Fibroblast of lung (primary cell): Measurements from ENCODE around the gene ADNP. TPM values are rescaled to one million over a fixed set of nuclear protein-coding genes. Genes with fewer than 3 reads are reported as not detected.

Source experiments
- DNase-seq, 2 donors: peaks; one replicate each; pipeline versions ENCODE4 v3.0.0 to v3.0.0-alpha.2; 2010; ENCODE audit warnings: low read depth in 2 of 2
- H2AFZ ChIP-seq: 2 replicates; pipeline ENCODE4 v1.5.1; 2012; ENCODE audit warnings: low read length, control low read depth, inconsistent platforms
- H3K27ac ChIP-seq: 2 replicates; pipeline ENCODE4 v1.5.1; 2011; ENCODE audit warnings: low read length, control low read depth; ENCODE audit not compliant: insufficient read depth
- H3K27me3 ChIP-seq: 2 replicates; pipeline ENCODE4 v1.5.1; 2011; ENCODE audit warnings: mild to moderate bottlenecking, low read length; ENCODE audit not compliant: control insufficient read depth, insufficient read depth
- H3K36me3 ChIP-seq: 2 replicates; pipeline ENCODE4 v1.5.1; 2011; ENCODE audit warnings: low read length; ENCODE audit not compliant: control insufficient read depth, insufficient read depth
- H3K4me1 ChIP-seq: 2 replicates; pipeline ENCODE4 v1.5.1; 2011; ENCODE audit warnings: low read length; ENCODE audit not compliant: control insufficient read depth, insufficient read depth; ENCODE audit errors: extremely low read depth
- H3K4me2 ChIP-seq: 2 replicates; pipeline ENCODE4 v1.5.1; 2011; ENCODE audit warnings: low read length, control low read depth; ENCODE audit not compliant: insufficient read depth; ENCODE audit errors: extremely low read depth
- H3K4me3 ChIP-seq, 4 experiments: fragments of 200-600 bp in 1 of 4; sonication (generic) in 1 of 4; replicated peaks in 1 of 4; 2 replicates each; pipeline ENCODE4 v1.5.1; 2011 to 2016; ENCODE audit warnings: low read length in 4 of 4, low read depth in 3 of 4, mild to moderate bottlenecking in 3 of 4, control low read depth in 2 of 4, inconsistent platforms in 1 of 4, mixed read lengths in 1 of 4; ENCODE audit not compliant: insufficient read depth in 1 of 4; ENCODE audit errors: control extremely low read depth in 1 of 4
- H3K79me2 ChIP-seq: 2 replicates; pipeline ENCODE4 v1.5.1; 2012; ENCODE audit warnings: mild to moderate bottlenecking, low read length, inconsistent platforms; ENCODE audit not compliant: control insufficient read depth, insufficient read depth
- H3K9ac ChIP-seq: 2 replicates; pipeline ENCODE4 v1.5.1; 2011; ENCODE audit warnings: mild to moderate bottlenecking, low read length, control low read depth; ENCODE audit not compliant: insufficient read depth
- H3K9me3 ChIP-seq: 2 replicates; pipeline ENCODE4 v1.5.1; 2012; ENCODE audit warnings: low read depth, low read length; ENCODE audit not compliant: control insufficient read depth, insufficient read depth
- H4K20me1 ChIP-seq: 2 replicates; pipeline ENCODE4 v1.5.1; 2011; ENCODE audit warnings: low read length; ENCODE audit not compliant: control insufficient read depth, insufficient read depth; ENCODE audit errors: extremely low read depth
- EZH2 ChIP-seq: IDR thresholded peaks from 2 replicates; pipeline ENCODE4 v1.5.1; 2012; ENCODE audit warnings: low read length, control low read depth, mild to moderate bottlenecking; ENCODE audit errors: missing control alignments
- polyA plus RNA-seq, 2 donors: library from polyadenylated mRNA; depleted of rRNA in 1 of 2; stranded (reverse) in 1 of 2; unstranded in 1 of 2; fragments of >200 nt; gene quantifications; 2 replicates each; pipeline ENCODE4 v1.2.1, GENCODE V29; 2011 to 2012; ENCODE audit warnings: missing spikeins in 1 of 2
- total RNA-seq: library from RNA; depleted of rRNA; stranded (reverse); fragments of >200 nt; gene quantifications from 2 replicates; pipeline ENCODE4 v1.2.1, GENCODE V29; 2014
- TF ChIP-seq, protein P1 (sequence below), 2 donors: IDR thresholded peaks in 1 of 2; conservative IDR thresholded peaks in 1 of 2; 1 replicate in 1 of 2; 2 replicates in 1 of 2; pipeline ENCODE4 v1.5.1; 2011 to 2012; ENCODE audit warnings: low read length in 2 of 2, control low read depth in 1 of 2, inconsistent platforms in 1 of 2, low read depth in 1 of 2, mild to moderate bottlenecking in 1 of 2

Gene ADNP
- total and polyA plus RNA-seq, 2 donors (not counting 1 experiment from before 2014, with no cell fraction given): 25.7 to 40.0 TPM

DNA sequence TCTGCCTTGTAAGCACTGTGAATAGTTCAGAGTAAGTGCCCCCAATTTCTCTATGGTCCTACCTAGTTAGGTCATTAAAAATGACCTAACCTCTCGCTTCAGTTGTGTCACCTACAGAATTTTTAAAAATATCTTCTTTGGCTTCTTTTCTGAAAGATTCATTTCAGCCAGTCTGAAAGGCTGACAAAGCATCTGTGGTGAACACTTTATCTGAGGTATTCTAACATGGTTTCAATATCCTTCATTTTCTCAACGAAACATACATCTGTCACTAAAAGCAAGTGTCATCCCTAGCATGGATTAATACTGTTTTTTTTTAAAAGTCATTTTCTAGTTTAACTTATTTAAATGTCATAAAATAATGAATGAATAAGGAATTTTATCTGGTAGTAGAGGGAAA, 22.0 kb upstream of the ADNP start:
- Histone ChIP-seq H4K20me1 (no peaks in the 10 kb centered on the region), H3K9ac (no peak overlapping the region), H3K27me3 (no peaks in the 10 kb centered on the region), H3K4me2 (no peak overlapping the region), H3K9me3 (no peaks in the 10 kb centered on the region), H2AFZ (no peak overlapping the region), H3K79me2 (peaks cover 57% of the 10 kb centered on the region), H3K4me1 (no peaks in the 10 kb centered on the region), H3K4me3 (no peak overlapping the region), H3K36me3 (peaks cover 3% of the 10 kb centered on the region), H3K27ac (no peak overlapping the region)
- TF ChIP-seq EZH2: no peak
- TF ChIP-seq, protein P1, sequence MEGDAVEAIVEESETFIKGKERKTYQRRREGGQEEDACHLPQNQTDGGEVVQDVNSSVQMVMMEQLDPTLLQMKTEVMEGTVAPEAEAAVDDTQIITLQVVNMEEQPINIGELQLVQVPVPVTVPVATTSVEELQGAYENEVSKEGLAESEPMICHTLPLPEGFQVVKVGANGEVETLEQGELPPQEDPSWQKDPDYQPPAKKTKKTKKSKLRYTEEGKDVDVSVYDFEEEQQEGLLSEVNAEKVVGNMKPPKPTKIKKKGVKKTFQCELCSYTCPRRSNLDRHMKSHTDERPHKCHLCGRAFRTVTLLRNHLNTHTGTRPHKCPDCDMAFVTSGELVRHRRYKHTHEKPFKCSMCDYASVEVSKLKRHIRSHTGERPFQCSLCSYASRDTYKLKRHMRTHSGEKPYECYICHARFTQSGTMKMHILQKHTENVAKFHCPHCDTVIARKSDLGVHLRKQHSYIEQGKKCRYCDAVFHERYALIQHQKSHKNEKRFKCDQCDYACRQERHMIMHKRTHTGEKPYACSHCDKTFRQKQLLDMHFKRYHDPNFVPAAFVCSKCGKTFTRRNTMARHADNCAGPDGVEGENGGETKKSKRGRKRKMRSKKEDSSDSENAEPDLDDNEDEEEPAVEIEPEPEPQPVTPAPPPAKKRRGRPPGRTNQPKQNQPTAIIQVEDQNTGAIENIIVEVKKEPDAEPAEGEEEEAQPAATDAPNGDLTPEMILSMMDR (conservative IDR thresholded peaks at IDR 0.05 in 1 of 2, IDR thresholded peaks at IDR 0.05 in 1 of 2; ENCODE audit: low read depth in 1 of 2, low read length in 2 of 2): no peak
- DNase-seq: no peak

DNA sequence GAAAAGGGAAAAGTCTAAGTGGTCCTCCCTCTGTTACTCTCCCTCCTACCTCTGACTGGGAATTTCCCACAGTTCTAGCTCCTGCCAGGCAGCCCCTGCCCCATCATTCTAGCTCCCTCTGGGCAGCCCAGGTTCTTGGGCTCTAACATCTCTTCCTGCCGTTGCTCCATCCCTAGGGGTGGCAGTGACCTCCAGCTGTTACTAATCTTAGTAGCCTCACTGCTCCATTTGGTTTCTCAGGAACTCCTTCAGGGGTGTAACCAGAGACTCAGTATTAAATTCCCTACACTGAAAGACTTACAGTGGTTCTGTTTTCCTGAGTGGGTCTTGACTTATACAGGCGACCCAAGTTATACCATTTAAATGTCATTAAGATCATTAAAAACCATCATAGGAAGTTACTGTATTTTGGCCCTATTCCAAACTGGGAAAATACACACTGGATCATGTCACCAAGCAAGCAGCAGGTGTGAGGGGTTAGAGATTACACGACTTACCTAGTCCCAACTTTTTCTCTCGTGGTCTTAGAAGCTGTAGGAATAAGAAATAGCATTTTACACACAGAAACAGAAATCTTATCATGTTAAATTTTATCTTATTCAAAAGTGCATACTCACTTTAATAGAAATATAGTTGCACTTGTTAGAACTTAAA, 17.0 kb upstream of the ADNP start:
- peaks cover 8% of the 10 kb centered on the region for H3K79me2 ChIP-seq

DNA sequence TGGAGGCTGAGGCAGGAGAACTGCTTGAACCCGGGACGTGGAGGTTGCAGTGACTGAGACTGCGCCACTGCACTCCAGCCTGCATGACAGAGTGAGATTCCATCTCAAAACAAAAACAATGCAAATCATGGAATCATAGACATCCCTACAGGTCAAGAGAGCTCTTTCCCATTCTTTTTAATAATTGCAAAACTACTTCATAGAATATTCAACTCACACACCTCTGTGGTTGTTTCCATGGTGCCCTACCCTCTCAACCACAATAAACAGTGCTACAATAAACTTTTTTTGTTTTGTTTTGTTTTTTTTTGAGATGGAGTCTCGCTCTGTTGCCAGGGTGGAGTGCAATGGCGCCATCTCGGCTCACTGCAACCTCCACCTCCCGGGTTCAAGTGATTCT, 11.8 kb upstream of the ADNP start:
- Histone ChIP-seq H3K79me2 (no peaks in the 10 kb centered on the region), H3K9ac (no peak overlapping the region), H4K20me1 (no peaks in the 10 kb centered on the region), H3K4me3 (no peak overlapping the region), H3K9me3 (no peaks in the 10 kb centered on the region), H3K36me3 (peaks cover 13% of the 10 kb centered on the region), H3K27ac (no peak overlapping the region), H2AFZ (no peak overlapping the region), H3K4me1 (no peaks in the 10 kb centered on the region), H3K27me3 (no peaks in the 10 kb centered on the region), H3K4me2 (no peak overlapping the region)
- no peak for TF ChIP-seq EZH2
- TF ChIP-seq, protein P1 (conservative IDR thresholded peaks at IDR 0.05 in 1 of 2, IDR thresholded peaks at IDR 0.05 in 1 of 2; ENCODE audit: low read depth in 1 of 2, low read length in 2 of 2): no peak
- no peak for DNase-seq

More for the DNA sequence above, 17.0 kb upstream of the ADNP start:
- TF ChIP-seq, protein P1 (conservative IDR thresholded peaks at IDR 0.05 in 1 of 2, IDR thresholded peaks at IDR 0.05 in 1 of 2; ENCODE audit: low read depth in 1 of 2, low read length in 2 of 2): no peak
- no peak for TF ChIP-seq EZH2
- H3K27me3 ChIP-seq: no peaks in the 10 kb centered on the region
- DNase-seq: no peak
- peaks cover 7% of the 10 kb centered on the region for H3K36me3 ChIP-seq
- H3K27ac ChIP-seq: no peak overlapping the region
- no peak overlapping the region for H3K9ac ChIP-seq
- no peak overlapping the region for H2AFZ ChIP-seq
- no peaks in the 10 kb centered on the region for H3K9me3 ChIP-seq
- H3K4me2 ChIP-seq: no peak overlapping the region
- no peaks in the 10 kb centered on the region for H4K20me1 ChIP-seq
- no peaks in the 10 kb centered on the region for H3K4me1 ChIP-seq
- no peak overlapping the region for H3K4me3 ChIP-seq
